Tibial artery (tissue), 4 donors: ENCODE results near the gene RCOR1.

Source experiments
- DNase-seq, 2 donors: peaks; one replicate each; pipeline ENCODE4 v3.0.0-alpha.2; 2019
- H3K27ac ChIP-seq, 2 donors: fragments of 200-600 bp; sonication (generic) in 1 of 2; 1 replicate in 1 of 2; 2 replicates in 1 of 2; pipeline ENCODE4 v1.5.1; 2018 to 2019; ENCODE audit warnings: mild to moderate bottlenecking in 1 of 2
- H3K27me3 ChIP-seq, 2 donors: fragments of 200-600 bp; sonication (generic) in 1 of 2; one replicate each; pipeline versions ENCODE4 v1.5.1 to v1.6.0; 2016 to 2019
- H3K36me3 ChIP-seq, 3 donors: fragments of 200-600 bp; sonication (generic) in 2 of 3; one replicate each; pipeline ENCODE4 v1.5.1; 2016 to 2019; ENCODE audit warnings: mild to moderate bottlenecking in 2 of 3
- H3K4me1 ChIP-seq, 4 donors: fragments of 200-600 bp; sonication (generic) in 2 of 4; 1 replicate in 3 of 4; 2 replicates in 1 of 4; pipeline ENCODE4 v1.5.1; 2016 to 2019
- H3K4me3 ChIP-seq, 2 donors: fragments of 200-600 bp; sonication (generic) in 1 of 2; 1 replicate in 1 of 2; 2 replicates in 1 of 2; pipeline ENCODE4 v1.5.1; 2018 to 2019; ENCODE audit warnings: mild to moderate bottlenecking in 2 of 2
- H3K9me3 ChIP-seq, 3 donors: fragments of 200-600 bp; sonication (generic) in 1 of 3; one replicate each; pipeline ENCODE4 v1.5.1; 2016 to 2019
- CTCF ChIP-seq, 2 experiments: fragments of 200-600 bp in 1 of 2; fragments of 450-650 bp in 1 of 2; IDR thresholded peaks; one replicate each; pipeline ENCODE4 v1.5.1; 2017 to 2019; ENCODE audit warnings: antibody characterized with exemption in 2 of 2, mild to moderate bottlenecking in 1 of 2, moderate library complexity in 1 of 2
- intact Hi-C: fragments of 100-400 bp; cut with DNase I; formaldehyde crosslinking; loops from one replicate; pipeline ENCODE4 v1.15.0; 2023; ENCODE audit warnings: low total_unique reads

The RCOR1 gene

GRCh38 chr14:102683399-102684297 is 91.2 kb downstream of the RCOR1 start:
- Histone ChIP-seq H3K9me3 (no peaks in the 10 kb centered on the region), H3K4me3 (no peak overlapping the region), H3K4me1 (no peaks in the 10 kb centered on the region), H3K36me3 (peaks cover 0 to 11% (median 9%) of the 10 kb centered on the region in 3 donors), H3K27ac (no peak overlapping the region), H3K27me3 (no peaks in the 10 kb centered on the region)
- TF ChIP-seq CTCF (IDR thresholded peaks at IDR 0.05), result no peak
- DNase-seq, result no peak
- intact Hi-C loops, result no loop called here

GRCh38 chr14:102684298-102684663 is 91.8 kb downstream of the RCOR1 start:
- Histone ChIP-seq H3K4me3 (no peak overlapping the region), H3K27me3 (no peaks in the 10 kb centered on the region), H3K36me3 (peaks cover 0 to 11% (median 9%) of the 10 kb centered on the region in 3 donors), H3K4me1 (no peaks in the 10 kb centered on the region), H3K27ac (no peak overlapping the region), H3K9me3 (no peaks in the 10 kb centered on the region)
- TF ChIP-seq CTCF (IDR thresholded peaks at IDR 0.05), result no peak
- intact Hi-C loops, result no loop called here
- no peak for DNase-seq

GRCh38 chr14:102686196-102686801 is 93.8 kb downstream of the RCOR1 start:
- DNase-seq, result no peak
- Histone ChIP-seq H3K4me1 (no peaks in the 10 kb centered on the region), H3K4me3 (no peak overlapping the region), H3K27ac (no peak overlapping the region), H3K36me3 (peaks cover 0 to 11% (median 9%) of the 10 kb centered on the region in 3 donors), H3K9me3 (no peaks in the 10 kb centered on the region), H3K27me3 (no peaks in the 10 kb centered on the region)
- TF ChIP-seq CTCF (IDR thresholded peaks at IDR 0.05), result no peak
- intact Hi-C loops, result no loop called here

- no peak for TF ChIP-seq CTCF (IDR thresholded peaks at IDR 0.05)
- H3K27me3 ChIP-seq, result no peaks in the 10 kb centered on the region
- H3K9me3 ChIP-seq, result no peaks in the 10 kb centered on the region
- H3K4me1 ChIP-seq, result no peaks in the 10 kb centered on the region
- intact Hi-C loops, result no loop called here
- H3K27ac ChIP-seq, result no peak overlapping the region
- H3K4me3 ChIP-seq, result no peak overlapping the region
- peaks cover 0 to 8% (median 6%) of the 10 kb centered on the region in 3 donors for H3K36me3 ChIP-seq
- no peak for DNase-seq
Observed at GRCh38 chr14:102688290-102688689, 95.8 kb downstream of the RCOR1 start.

GRCh38 chr14:102690509-102691286 is 98.2 kb downstream of the RCOR1 start:
- intact Hi-C loops, result loop anchor here (10.0 kb wide), 1 partner anchor 86 kb away; no protein-coding TSS in a partner anchor
- H3K27me3 ChIP-seq, result no peaks in the 10 kb centered on the region
- peaks cover 0 to 11% (median 6%) of the 10 kb centered on the region in 4 donors for H3K4me1 ChIP-seq
- H3K27ac ChIP-seq, result no peak overlapping the region
- DNase-seq, result no peak
- no peak overlapping the region for H3K4me3 ChIP-seq
- H3K36me3 ChIP-seq, result no peaks in the 10 kb centered on the region
- no peak for TF ChIP-seq CTCF (IDR thresholded peaks at IDR 0.05)
- no peaks in the 10 kb centered on the region for H3K9me3 ChIP-seq
